Pulmonary artery endothelial cell (primary cell): Measurements from ENCODE around the gene PEF1. TPM values are rescaled to one million over a fixed set of nuclear protein-coding genes. Genes with fewer than 3 reads are reported as not detected.

Source experiments
- DNase-seq: peaks from one replicate; pipeline ENCODE4 v3.0.0-alpha.2; 2011; ENCODE audit warnings: low read depth, low spot score
- total RNA-seq: library from RNA; depleted of rRNA; stranded (reverse); fragments of >200 nt; gene quantifications from 2 replicates; pipeline ENCODE4 v1.2.3, GENCODE V29; 2014

The PEF1 gene
- total RNA-seq = 99.4 and 133 TPM in 2 replicates

- DNase-seq = peak; percentile 93
Observed at GRCh38 chr1:31644560-31645273, at the start of gene PEF1. PEF1 (minus strand) TSS chr1:31644876; CDS start chr1:31644864, 12 bp downstream.

GRCh38 chr1:31693231-31693630 lies 48.6 kb upstream of the PEF1 start:
- DNase-seq = no peak

- DNase-seq = no peak
Observed at GRCh38 chr1:31691951-31692350, 47.3 kb upstream of the PEF1 start.

- no peak for DNase-seq
Observed at GRCh38 chr1:31691446-31691845, 46.8 kb upstream of the PEF1 start.

- DNase-seq = no peak
Observed at GRCh38 chr1:31690921-31691320, 46.2 kb upstream of the PEF1 start.

GRCh38 chr1:31689854-31690253 lies 45.2 kb upstream of the PEF1 start:
- DNase-seq = peak; percentile 56

GRCh38 chr1:31689379-31689778 lies 44.7 kb upstream of the PEF1 start:
- no peak for DNase-seq

- DNase-seq = no peak
Observed at GRCh38 chr1:31688233-31688918, 43.7 kb upstream of the PEF1 start.

GRCh38 chr1:31687601-31688000 lies 42.9 kb upstream of the PEF1 start:
- no peak for DNase-seq

GRCh38 chr1:31685795-31686194 lies 41.1 kb upstream of the PEF1 start:
- no peak for DNase-seq

GRCh38 chr1:31683997-31684396 lies 39.3 kb upstream of the PEF1 start:
- no peak for DNase-seq

- no peak for DNase-seq
Observed at GRCh38 chr1:31681415-31681814, 36.7 kb upstream of the PEF1 start.

- DNase-seq = no peak
Observed at GRCh38 chr1:31679676-31680230, 35.1 kb upstream of the PEF1 start.

- DNase-seq = no peak
Observed at GRCh38 chr1:31679091-31679490, 34.4 kb upstream of the PEF1 start.

- no peak for DNase-seq
Observed at GRCh38 chr1:31678681-31679080, 34.0 kb upstream of the PEF1 start.

GRCh38 chr1:31677949-31678348 lies 33.3 kb upstream of the PEF1 start:
- DNase-seq = no peak

- DNase-seq = no peak
Observed at GRCh38 chr1:31677401-31677800, 32.7 kb upstream of the PEF1 start.

- no peak for DNase-seq
Observed at GRCh38 chr1:31675756-31676155, 31.1 kb upstream of the PEF1 start.

- DNase-seq = no peak
Observed at GRCh38 chr1:31675161-31675560, 30.5 kb upstream of the PEF1 start.

GRCh38 chr1:31674626-31675025 lies 29.9 kb upstream of the PEF1 start:
- no peak for DNase-seq

GRCh38 chr1:31673433-31673832 lies 28.8 kb upstream of the PEF1 start:
- DNase-seq = no peak

GRCh38 chr1:31672986-31673385 lies 28.3 kb upstream of the PEF1 start:
- no peak for DNase-seq
